ENCODE results near the gene RUSC1.

Gene RUSC1

GRCh38 chr1:155329980-155330598, 9.4 kb downstream of the RUSC1 start:
- Histone ChIP-seq H3K4me2 (ENCODE audit: low read length) (no peak overlapping the region), H2AFZ (no peak overlapping the region), H3K27ac (no peak overlapping the region), H3K27me3 (ENCODE audit: control insufficient read depth, insufficient read depth, low read length) (no peaks in the 10 kb centered on the region), H3K9me3 (ENCODE audit: control insufficient read depth, low read length) (no peaks in the 10 kb centered on the region), H3K4me1 (no peaks in the 10 kb centered on the region), H3K36me3 (ENCODE audit: control insufficient read depth, insufficient read depth, low read length) (no peaks in the 10 kb centered on the region), H3K9ac (no peak overlapping the region), H3K4me3 (ENCODE audit: low read depth, low read length) (no peak overlapping the region), H3K79me2 (no peaks in the 10 kb centered on the region)
- TF ChIP-seq CTCF (IDR thresholded peaks at IDR 0.05): no peak

GRCh38 chr1:155334962-155335361, 14.3 kb downstream of the RUSC1 start:
- Histone ChIP-seq H3K36me3 (ENCODE audit: control insufficient read depth, insufficient read depth, low read length) (no peaks in the 10 kb centered on the region), H3K4me1 (no peaks in the 10 kb centered on the region), H3K4me2 (ENCODE audit: low read length) (no peak overlapping the region), H3K79me2 (no peaks in the 10 kb centered on the region), H3K9me3 (ENCODE audit: control insufficient read depth, low read length) (no peaks in the 10 kb centered on the region), H3K4me3 (ENCODE audit: low read depth, low read length) (no peak overlapping the region), H3K27me3 (ENCODE audit: control insufficient read depth, insufficient read depth, low read length) (no peaks in the 10 kb centered on the region), H2AFZ (no peak overlapping the region), H3K9ac (no peak overlapping the region), H3K27ac (no peak overlapping the region)
- no peak for TF ChIP-seq CTCF (IDR thresholded peaks at IDR 0.05)

GRCh38 chr1:155339515-155340097, 18.9 kb downstream of the RUSC1 start:
- no peak overlapping the region for H2AFZ ChIP-seq
- no peak overlapping the region for H3K4me3 ChIP-seq (ENCODE audit: low read depth, low read length)
- no peaks in the 10 kb centered on the region for H3K9me3 ChIP-seq (ENCODE audit: control insufficient read depth, low read length)
- no peak overlapping the region for H3K27ac ChIP-seq
- no peaks in the 10 kb centered on the region for H3K79me2 ChIP-seq
- H3K27me3 ChIP-seq (ENCODE audit: control insufficient read depth, insufficient read depth, low read length): no peaks in the 10 kb centered on the region
- H3K9ac ChIP-seq: no peak overlapping the region
- no peaks in the 10 kb centered on the region for H3K36me3 ChIP-seq (ENCODE audit: control insufficient read depth, insufficient read depth, low read length)
- TF ChIP-seq CTCF (IDR thresholded peaks at IDR 0.05): no peak
- H3K4me2 ChIP-seq (ENCODE audit: low read length): no peak overlapping the region
- H3K4me1 ChIP-seq: no peaks in the 10 kb centered on the region

GRCh38 chr1:155342842-155343241, 22.1 kb downstream of the RUSC1 start:
- Histone ChIP-seq H3K4me2 (ENCODE audit: low read length) (no peak overlapping the region), H3K9ac (no peak overlapping the region), H3K27me3 (ENCODE audit: control insufficient read depth, insufficient read depth, low read length) (no peaks in the 10 kb centered on the region), H3K79me2 (no peaks in the 10 kb centered on the region), H3K4me1 (no peaks in the 10 kb centered on the region), H3K27ac (no peak overlapping the region), H2AFZ (no peak overlapping the region), H3K36me3 (ENCODE audit: control insufficient read depth, insufficient read depth, low read length) (no peaks in the 10 kb centered on the region), H3K9me3 (ENCODE audit: control insufficient read depth, low read length) (no peaks in the 10 kb centered on the region), H3K4me3 (ENCODE audit: low read depth, low read length) (no peak overlapping the region)
- no peak for TF ChIP-seq CTCF (IDR thresholded peaks at IDR 0.05)

GRCh38 chr1:155352631-155353030, 31.9 kb downstream of the RUSC1 start:
- no peaks in the 10 kb centered on the region for H3K36me3 ChIP-seq (ENCODE audit: control insufficient read depth, insufficient read depth, low read length)
- H2AFZ ChIP-seq: no peak overlapping the region
- H3K4me2 ChIP-seq (ENCODE audit: low read length): no peak overlapping the region

More at GRCh38 chr1:155352631-155353030, 31.9 kb downstream of the RUSC1 start:
- Histone ChIP-seq H3K9ac (no peak overlapping the region), H3K79me2 (no peaks in the 10 kb centered on the region), H3K9me3 (ENCODE audit: control insufficient read depth, low read length) (no peaks in the 10 kb centered on the region), H3K4me1 (no peaks in the 10 kb centered on the region), H3K27me3 (ENCODE audit: control insufficient read depth, insufficient read depth, low read length) (no peaks in the 10 kb centered on the region), H3K27ac (no peak overlapping the region), H3K4me3 (ENCODE audit: low read depth, low read length) (no peak overlapping the region)
- no peak for TF ChIP-seq CTCF (IDR thresholded peaks at IDR 0.05)
